HG03342 (cell line): Measurements from ENCODE around the gene ETV3.
"Not testable (repeated sequence)": the region's sequence is repeated elsewhere in the genome, so short reads cannot be mapped to it uniquely, and the experiment has no call there.

Experiments
- ATAC-seq: cut with Tn5 transposase; IDR thresholded peaks from one replicate; pipeline ENCODE4 v1.9.1; 2021; ENCODE audit warnings: mild to moderate bottlenecking, moderate library complexity; ENCODE audit not compliant: unreplicated experiment

ETV3 gene

GRCh38 chr1:157138220-157139051, at the start of gene ETV3:
ETV3 (minus strand) TSS chr1:157138395; CDS start chr1:157136352, 2,043 bp downstream.
- ATAC-seq = peak; percentile 88

DNA sequence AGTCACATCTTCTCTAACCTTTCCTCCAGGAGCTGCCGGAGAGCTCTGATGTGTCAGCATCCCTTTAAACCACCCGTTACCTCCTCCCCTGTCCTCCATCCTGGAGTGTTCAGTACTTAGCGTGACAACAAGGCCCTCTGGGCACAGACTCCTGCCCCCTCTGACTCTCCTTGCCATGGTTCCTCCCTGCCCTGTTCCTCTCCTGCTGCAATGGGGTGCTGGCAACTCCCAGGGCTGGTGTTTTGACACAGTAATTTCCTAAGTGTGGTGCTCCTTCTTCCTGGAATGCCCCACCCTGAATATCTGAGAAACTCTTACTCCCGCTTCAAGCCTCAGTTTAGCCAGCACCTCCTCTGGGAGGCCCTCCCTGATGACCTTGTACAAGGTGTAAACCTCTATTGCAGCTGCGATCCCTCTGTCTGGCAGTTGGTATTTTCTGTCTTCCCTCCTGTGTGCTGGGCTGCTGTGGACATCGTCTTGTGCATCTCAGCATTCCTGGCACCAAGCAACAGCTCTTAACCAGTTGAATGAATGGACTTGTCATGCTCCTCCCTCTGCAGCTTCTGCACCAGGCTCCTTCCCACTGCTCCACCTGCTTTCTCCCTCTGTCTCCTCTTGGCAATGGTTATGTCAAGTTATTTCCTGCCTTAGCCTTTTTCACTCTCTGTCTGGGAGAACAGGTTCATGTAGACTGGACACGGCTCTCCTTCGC, 48.2 kb upstream of the ETV3 start:
- no peak for ATAC-seq

GRCh38 chr1:157183870-157184269, 45.7 kb upstream of the ETV3 start:
- ATAC-seq = no peak

DNA sequence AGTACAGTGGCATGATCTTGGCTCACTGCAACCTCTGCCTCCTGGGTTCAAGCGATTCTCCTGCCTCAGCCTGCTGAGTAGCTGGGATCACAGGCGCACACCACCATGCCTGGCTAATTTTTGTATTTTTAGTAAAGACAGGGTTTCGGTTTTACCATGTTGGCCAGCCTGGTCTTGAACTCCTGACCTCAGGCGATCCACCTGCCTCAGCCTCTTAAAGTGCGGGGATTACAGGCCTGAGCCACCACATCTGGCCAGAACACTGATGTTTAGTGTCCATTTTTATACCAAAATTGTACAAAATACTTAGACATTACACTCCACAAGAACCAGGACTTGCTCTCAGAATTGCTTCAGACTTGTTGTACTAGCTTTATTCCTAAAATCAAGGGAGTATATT, 44.2 kb upstream of the ETV3 start:
- not testable (repeated sequence) for ATAC-seq

DNA sequence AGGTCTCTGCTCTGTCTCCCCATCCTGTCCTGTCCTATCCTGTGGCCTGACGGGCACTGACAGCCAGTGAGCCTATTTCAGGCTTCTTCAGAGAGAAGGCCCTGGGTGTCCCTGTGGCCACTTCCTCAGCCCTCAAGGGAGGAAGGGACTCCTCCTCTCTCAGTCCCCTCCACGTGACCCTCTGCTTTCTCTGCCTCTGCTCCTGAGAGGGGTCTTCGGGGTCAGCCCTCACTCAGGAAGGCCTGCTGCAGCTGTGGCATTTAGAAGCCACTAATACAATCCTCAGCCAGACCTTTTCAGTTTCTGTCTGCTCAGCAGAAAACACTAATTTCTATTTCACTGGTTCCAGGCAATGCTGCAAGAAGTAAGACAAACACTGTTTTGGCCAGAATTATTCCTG, 43.6 kb upstream of the ETV3 start:
- ATAC-seq = no peak

DNA sequence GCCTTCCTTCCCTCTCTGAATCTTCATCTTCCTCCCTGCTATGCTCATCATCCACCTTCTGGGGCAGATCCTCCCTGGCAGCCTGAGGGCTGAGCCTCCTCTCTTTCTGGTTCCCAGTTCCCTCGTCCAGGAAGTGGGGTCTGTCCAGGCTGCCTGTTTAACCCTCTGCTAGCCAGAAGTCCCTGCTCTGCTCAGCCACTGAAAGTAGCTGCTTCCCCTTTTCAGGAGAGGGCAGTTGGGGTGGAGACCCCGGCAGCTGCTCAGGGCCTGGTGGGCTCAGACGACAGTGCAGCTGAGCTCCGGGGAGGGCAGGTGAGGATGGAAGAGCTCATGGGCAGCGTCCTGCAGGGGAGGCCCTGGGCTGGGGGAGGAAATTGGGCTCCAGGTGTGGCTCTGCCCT, 43.1 kb upstream of the ETV3 start:
- ATAC-seq = no peak

GRCh38 chr1:157178490-157178889, 40.3 kb upstream of the ETV3 start:
- no peak for ATAC-seq

DNA sequence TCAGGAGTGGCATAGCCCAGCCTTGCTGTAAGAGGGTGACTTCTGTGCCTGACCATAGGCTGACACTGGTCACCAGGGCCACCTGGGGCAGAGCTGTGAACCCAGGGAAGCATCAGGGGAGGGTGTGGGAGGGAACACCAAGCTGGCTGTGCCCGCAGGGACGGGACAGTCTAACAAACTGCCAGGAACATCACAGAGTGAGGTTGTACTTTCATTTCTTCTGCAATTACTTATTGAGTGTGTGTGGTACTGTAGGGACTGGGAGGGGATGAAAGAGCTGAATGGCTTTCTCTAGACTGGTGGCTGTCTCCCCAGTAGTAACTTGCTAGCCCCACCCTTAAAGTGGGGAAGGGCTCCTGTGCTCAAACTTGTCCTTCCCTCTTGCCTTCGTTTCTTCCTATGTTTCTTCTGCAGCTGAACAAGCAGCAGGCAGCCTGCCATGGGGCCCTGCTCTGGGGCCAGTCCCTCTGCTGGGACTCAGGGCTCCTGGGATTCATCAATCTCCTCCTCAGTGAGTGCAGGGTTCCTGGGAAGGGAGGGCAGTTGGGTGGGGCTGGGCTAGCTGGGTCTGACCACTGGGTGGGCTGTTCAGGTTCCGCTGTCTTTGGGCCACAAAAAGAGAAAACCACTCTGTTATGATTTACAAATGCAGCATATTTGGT, 39.7 kb upstream of the ETV3 start:
- ATAC-seq = no peak

- peak; percentile 44 for ATAC-seq
Measured at GRCh38 chr1:157176591-157177121, 38.5 kb upstream of the ETV3 start.

GRCh38 chr1:157176016-157176415, 37.8 kb upstream of the ETV3 start:
- ATAC-seq = no peak

GRCh38 chr1:157173900-157174410, 35.8 kb upstream of the ETV3 start:
- ATAC-seq = no peak

GRCh38 chr1:157173241-157173640, 35.0 kb upstream of the ETV3 start:
- not testable (repeated sequence) for ATAC-seq

DNA sequence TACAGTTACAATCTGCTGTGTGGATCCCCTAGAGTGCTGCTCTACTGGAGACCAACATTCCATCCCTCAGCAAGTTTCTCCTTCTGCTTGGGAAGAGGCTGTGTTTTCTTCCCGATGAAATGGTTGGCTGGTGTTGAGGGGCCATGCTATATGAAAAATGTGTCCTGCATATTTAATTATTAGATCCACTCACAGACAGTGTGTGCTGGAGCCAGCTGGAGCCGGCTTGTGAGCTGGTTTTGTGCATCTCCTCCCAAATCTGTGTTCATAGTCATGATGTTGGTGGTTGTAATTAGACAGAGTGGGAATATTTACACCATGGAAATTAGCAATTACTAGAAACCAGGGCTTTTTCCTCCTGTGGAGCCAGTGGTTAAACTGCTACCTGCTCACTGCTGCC, 34.4 kb upstream of the ETV3 start:
- not testable (repeated sequence) for ATAC-seq

GRCh38 chr1:157171903-157172503, 33.8 kb upstream of the ETV3 start:
- not testable (repeated sequence) for ATAC-seq

- no peak for ATAC-seq
Measured at GRCh38 chr1:157170677-157171515, 32.7 kb upstream of the ETV3 start.

DNA sequence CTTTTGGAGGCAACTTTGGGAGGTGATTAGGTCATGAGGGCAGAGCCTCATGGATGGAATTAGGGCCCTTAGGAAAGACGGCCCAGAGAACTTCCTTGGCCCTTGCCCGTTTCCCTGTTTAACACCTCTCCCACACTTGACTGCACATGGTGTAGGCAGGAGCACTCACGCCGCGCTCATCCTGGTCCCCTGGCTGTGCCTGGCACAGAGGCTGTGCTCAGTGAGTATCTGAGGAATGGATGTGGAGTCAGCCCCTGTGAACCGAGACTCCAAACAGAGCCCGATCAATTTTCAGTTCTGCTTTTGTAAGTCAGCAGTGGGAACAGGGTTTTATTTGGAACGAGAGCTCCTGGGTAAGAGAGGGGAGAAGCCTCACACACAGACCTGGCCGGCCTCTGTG, 29.8 kb upstream of the ETV3 start:
- ATAC-seq = no peak

- no peak for ATAC-seq
Measured at GRCh38 chr1:157167437-157167836, 29.2 kb upstream of the ETV3 start.

DNA sequence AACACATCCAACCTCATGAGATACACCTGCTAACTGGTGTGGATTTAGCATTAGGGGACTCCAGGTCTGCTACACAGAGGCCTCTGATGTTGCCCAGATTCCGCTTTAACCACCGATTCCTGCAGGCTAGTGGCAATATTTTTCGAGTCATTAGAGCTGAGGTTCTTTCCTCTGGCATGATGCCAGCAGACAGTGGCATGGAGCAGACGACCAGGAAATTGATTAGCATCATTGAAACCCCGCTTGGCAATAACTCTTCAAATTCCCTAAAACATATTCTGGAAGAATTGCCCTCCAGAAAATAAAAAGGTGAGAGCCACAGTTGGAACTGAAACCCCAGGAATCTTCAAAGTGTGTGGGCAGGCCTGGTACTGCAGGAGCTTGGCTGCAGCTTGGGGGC, 28.4 kb upstream of the ETV3 start:
- no peak for ATAC-seq

- no peak for ATAC-seq
Measured at GRCh38 chr1:157163273-157164127, 25.3 kb upstream of the ETV3 start.
